ENCODE measurements around the gene PLCXD1.
"Not testable (repeated sequence)": the region's sequence is repeated elsewhere in the genome, so short reads cannot be mapped to it uniquely, and the experiment has no call there.

PLCXD1 gene

DNA sequence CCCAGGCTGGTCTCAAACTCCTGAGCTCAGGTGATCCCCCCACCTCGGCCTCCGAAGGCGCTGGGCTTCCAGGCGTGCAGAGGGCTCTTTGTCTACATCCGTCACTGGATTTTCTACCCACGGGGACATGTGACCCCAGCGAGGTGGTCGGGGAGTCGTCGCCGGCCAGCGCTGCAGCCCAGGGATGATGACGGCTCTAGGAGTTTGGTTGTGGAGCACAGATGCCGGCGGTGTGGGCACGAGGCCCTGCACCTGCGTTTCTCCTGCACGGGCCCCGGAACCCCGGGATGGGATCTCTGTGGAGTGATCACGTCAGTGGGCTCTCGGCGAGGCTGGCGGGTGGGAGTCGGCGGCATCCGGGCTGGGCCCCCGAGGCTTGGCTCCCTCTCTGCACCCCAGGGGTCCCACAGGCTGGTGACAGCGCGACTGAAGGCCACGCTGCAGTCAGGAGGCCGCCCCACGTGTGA, 46.5 kb downstream of the PLCXD1 start:
- no peak for TF ChIP-seq Cebpa-rat (IDR thresholded peaks at IDR 0.05)
- Histone ChIP-seq H3K27me3 (peaks cover 17% of the 10 kb centered on the region), H3K9ac (no peak overlapping the region), H3K9me3 (no peaks in the 10 kb centered on the region), H3K4me3 (no peak overlapping the region), H3K4me2 (no peak overlapping the region), H4K20me1 (peaks cover 3% of the 10 kb centered on the region; the same call in 1 of the 2 replicates), H3K36me3 (peaks cover 5% of the 10 kb centered on the region), H3K4me1 (peaks cover 32% of the 10 kb centered on the region), H3K27ac (no peak overlapping the region)

DNA sequence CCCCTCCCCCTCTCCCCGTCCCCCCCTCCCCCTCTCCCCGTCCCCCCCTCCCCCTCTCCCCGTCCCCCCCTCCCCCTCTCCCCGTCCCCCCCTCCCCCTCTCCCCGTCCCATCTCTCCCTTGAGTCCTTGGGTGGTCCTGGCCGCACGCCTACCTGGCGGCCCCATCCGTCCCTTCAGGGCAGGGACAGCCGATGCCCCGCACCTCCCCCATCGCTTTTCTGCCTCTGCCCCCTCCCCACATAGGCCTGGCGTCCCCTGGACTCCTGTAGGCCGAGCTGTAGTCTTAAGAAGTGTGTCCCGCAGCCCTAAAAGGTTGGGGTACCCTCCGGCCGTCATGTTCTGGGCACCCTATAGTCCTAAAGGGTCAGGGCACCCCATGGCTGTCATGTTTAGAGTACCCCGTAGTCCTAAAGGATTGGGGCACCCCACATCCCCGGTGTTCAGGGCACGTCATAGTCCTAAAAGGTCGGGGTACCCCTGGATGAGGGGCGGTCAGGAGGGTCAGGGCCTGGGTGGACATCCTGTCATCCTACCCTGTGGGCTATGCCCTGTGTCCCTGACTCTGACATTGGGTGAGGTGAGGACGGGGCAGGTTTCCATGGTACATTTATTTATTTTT, 48.2 kb downstream of the PLCXD1 start:
- Histone ChIP-seq H3K4me1 (peaks cover 17% of the 10 kb centered on the region), H3K9ac (no peak overlapping the region), H3K4me2 (no peak overlapping the region), H3K27me3 (peaks cover 17% of the 10 kb centered on the region), H4K20me1 (peaks cover 19% of the 10 kb centered on the region; the same call in 1 of the 2 replicates), H3K4me3 (no peak overlapping the region), H3K36me3 (peaks cover 22% of the 10 kb centered on the region), H3K27ac (no peak overlapping the region), H3K9me3 (no peaks in the 10 kb centered on the region)
- TF ChIP-seq Cebpa-rat (IDR thresholded peaks at IDR 0.05) = no peak

DNA sequence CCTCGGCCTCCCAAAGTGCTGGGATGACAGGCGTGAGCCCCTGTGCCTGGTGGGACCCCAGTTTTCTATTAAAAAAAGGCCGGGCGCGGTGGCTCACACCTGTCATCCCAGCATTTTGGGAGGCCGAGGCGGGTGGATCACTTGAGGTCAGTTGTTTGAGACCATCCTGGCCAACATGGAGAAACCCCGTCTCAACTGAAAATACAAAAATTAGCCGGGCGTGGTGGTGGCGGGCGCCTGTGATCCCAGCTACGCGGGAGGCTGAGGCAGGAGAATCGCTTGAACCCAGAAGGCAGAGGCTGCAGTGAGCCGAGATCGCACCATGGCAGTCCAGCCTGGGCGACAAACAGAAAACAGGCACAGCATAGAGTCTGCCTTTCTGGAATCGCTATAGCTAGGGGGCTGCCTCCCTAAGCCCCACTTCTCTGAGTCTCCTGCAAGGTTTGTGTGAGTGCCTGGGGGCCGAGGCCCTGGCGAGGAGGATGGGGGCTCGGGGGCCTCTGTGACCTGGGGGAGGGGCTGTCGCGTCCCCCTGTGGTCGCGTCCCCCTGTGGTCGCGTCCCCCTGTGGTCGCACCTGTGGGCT, 49.1 kb downstream of the PLCXD1 start:
- H3K36me3 ChIP-seq = peaks cover 30% of the 10 kb centered on the region
- H3K27me3 ChIP-seq = peaks cover 17% of the 10 kb centered on the region
- not testable (repeated sequence) for H3K4me1 ChIP-seq, H3K27ac ChIP-seq, H3K4me2 ChIP-seq, H3K9me3 ChIP-seq, H3K4me3 ChIP-seq, H3K9ac ChIP-seq
- H4K20me1 ChIP-seq = peaks cover 27% of the 10 kb centered on the region; the same call in 1 of the 2 replicates

DNA sequence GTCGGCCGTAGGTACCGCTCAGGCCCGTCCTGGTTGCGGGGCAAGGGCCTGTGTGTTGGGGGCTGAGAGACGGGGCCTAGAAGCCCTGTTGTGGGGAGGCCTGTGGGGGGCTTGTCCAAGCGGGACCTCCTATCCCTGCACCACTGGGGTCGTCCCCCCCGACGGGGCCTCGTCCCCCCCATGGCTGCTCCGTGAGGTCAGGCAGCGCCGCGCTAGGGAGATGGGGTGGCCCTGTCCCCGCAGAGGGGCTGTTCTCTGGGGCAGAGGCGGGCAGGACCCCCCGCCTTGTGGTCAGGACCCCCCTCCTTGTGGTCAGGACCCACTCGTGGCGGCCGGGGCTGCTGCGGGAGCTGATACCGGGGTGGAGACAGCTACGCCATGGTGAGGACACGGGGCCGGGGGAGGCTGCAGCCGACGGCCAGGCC, 49.6 kb downstream of the PLCXD1 start:
- peak overlapping the region; percentile 55 for H3K4me2 ChIP-seq
- peaks cover 32% of the 10 kb centered on the region; the same call in 1 of the 2 replicates for H4K20me1 ChIP-seq
- H3K9me3 ChIP-seq = no peaks in the 10 kb centered on the region
- no peak overlapping the region for H3K4me3 ChIP-seq
- H3K4me1 ChIP-seq = peaks cover 10% of the 10 kb centered on the region; the same call in 1 of the 2 replicates
- no peak for TF ChIP-seq Cebpa-rat (IDR thresholded peaks at IDR 0.05)
- no peak overlapping the region for H3K9ac ChIP-seq
- peaks cover 17% of the 10 kb centered on the region for H3K27me3 ChIP-seq
- H3K36me3 ChIP-seq = peaks cover 35% of the 10 kb centered on the region
- H3K27ac ChIP-seq = no peak overlapping the region

DNA sequence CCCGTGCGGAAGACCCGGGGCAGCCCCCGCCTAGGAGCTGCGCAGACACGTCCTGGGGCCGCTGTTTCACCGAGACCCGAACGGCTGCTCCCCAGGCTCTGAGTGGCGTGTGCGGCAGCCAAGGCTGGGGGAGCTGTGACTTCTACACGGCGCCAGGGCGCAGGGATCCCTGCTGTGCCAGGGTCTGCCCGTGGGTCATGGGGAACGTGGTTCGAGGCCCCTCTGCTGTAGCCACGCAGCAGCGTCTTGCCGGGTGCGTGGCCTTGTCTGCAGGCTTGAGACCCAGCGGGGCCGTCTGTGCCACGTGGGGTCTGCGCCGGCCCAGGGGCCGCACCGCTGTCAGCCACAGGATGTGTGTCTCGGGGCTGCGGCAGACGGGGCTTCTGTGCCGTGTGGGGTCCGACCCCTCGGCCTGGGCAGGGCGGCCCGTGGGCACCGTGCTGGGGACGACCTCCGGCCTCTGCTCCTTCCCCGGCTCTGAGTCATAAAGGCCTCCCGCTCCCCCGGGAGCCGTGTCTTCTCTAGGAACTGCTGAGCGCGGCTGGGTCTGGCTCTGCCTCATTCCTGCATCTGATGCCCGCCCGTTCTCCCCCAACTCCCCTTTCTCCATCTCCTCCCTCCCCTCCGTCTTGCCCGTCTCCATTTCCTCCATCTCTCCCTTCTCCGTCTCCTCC, 50.1 kb downstream of the PLCXD1 start:
- H3K9ac ChIP-seq = peak overlapping the region; percentile 41; the same call in 1 of the 2 replicates
- H3K27me3 ChIP-seq = peaks cover 17% of the 10 kb centered on the region
- no peaks in the 10 kb centered on the region for H3K9me3 ChIP-seq
- no peak for TF ChIP-seq Cebpa-rat (IDR thresholded peaks at IDR 0.05)
- peak overlapping the region; percentile 55 for H3K4me2 ChIP-seq
- 0 out of 2 replicates have a peak overlapping the region, but pooled peaks have one; percentile 31 for H3K4me3 ChIP-seq
- no peak overlapping the region for H3K27ac ChIP-seq
- peaks cover 38% of the 10 kb centered on the region; the same call in 1 of the 2 replicates for H4K20me1 ChIP-seq
- H3K36me3 ChIP-seq = peaks cover 41% of the 10 kb centered on the region
- peaks cover 10% of the 10 kb centered on the region; the same call in 1 of the 2 replicates for H3K4me1 ChIP-seq

DNA sequence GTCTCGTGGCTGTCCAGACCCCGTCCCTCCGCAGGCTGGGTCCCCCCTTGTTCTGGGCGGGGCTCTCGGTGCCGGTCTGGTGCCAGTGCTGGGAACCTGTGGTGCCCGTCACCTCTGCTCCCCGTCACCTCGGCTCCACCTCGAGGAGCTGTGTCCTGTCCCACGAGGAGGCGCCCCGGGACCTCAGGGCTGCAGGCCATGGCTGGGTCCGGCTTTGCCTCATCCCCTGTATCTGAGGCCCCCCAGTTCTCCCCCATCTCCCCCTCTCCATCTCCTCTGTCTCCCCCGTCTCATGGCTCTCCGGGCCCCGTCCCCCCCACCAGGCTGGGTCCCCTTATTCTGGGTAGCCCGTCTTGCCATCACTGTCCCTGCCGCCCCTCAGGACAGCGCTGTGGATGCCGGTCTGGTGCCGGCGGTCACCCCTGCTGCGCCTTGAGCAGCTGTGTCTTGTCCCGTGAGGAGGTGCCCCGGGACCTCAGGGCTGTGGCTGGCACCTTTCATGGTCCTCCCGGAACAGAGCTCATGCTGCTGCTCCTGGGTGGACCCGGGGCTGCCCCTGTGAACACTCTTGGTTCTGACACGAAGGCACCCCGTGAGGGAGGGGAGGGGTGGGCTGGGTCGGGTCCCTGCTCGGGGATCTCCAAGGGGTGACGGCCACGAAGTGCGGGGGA, 50.8 kb downstream of the PLCXD1 start:
- no peaks in the 10 kb centered on the region for H3K9me3 ChIP-seq
- peaks cover 47% of the 10 kb centered on the region for H3K36me3 ChIP-seq
- peaks cover 17% of the 10 kb centered on the region for H3K27me3 ChIP-seq
- H3K9ac ChIP-seq = no peak overlapping the region
- H3K4me2 ChIP-seq = peak overlapping the region; percentile 55
- 0 out of 2 replicates have a peak overlapping the region, but pooled peaks have one; percentile 31 for H3K4me3 ChIP-seq
- peaks cover 10% of the 10 kb centered on the region; the same call in 1 of the 2 replicates for H3K4me1 ChIP-seq
- TF ChIP-seq Cebpa-rat (IDR thresholded peaks at IDR 0.05) = no peak
- H4K20me1 ChIP-seq = peaks cover 44% of the 10 kb centered on the region; the same call in 1 of the 2 replicates
- H3K27ac ChIP-seq = no peak overlapping the region

DNA sequence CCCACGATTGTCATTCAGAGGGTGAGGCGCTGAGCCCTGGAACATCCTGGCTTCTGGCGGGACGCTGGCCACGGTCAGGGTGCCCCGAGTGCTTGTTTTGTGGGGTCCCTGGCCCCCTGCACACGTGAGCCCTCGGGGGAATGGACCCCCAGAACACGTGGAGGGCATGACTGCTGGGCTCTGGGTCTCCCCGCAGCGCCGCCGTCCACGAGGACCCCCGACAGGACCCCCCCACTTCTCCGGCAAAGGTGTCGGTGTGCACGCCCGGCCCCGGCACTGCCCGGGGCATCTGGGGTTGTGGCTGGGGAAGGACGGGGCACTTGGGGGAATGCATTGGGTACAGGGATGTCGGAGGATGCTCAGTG, 51.3 kb downstream of the PLCXD1 start:
- peaks cover 10% of the 10 kb centered on the region; the same call in 1 of the 2 replicates for H3K4me1 ChIP-seq
- H3K9ac ChIP-seq = no peak overlapping the region
- peaks cover 44% of the 10 kb centered on the region; the same call in 1 of the 2 replicates for H4K20me1 ChIP-seq
- no peak overlapping the region for H3K27ac ChIP-seq
- no peak overlapping the region for H3K4me2 ChIP-seq
- no peak overlapping the region for H3K4me3 ChIP-seq
- no peak for TF ChIP-seq Cebpa-rat (IDR thresholded peaks at IDR 0.05)
- H3K36me3 ChIP-seq = peaks cover 52% of the 10 kb centered on the region
- peaks cover 17% of the 10 kb centered on the region for H3K27me3 ChIP-seq
- H3K9me3 ChIP-seq = no peaks in the 10 kb centered on the region; the same call in 1 of the 2 replicates

DNA sequence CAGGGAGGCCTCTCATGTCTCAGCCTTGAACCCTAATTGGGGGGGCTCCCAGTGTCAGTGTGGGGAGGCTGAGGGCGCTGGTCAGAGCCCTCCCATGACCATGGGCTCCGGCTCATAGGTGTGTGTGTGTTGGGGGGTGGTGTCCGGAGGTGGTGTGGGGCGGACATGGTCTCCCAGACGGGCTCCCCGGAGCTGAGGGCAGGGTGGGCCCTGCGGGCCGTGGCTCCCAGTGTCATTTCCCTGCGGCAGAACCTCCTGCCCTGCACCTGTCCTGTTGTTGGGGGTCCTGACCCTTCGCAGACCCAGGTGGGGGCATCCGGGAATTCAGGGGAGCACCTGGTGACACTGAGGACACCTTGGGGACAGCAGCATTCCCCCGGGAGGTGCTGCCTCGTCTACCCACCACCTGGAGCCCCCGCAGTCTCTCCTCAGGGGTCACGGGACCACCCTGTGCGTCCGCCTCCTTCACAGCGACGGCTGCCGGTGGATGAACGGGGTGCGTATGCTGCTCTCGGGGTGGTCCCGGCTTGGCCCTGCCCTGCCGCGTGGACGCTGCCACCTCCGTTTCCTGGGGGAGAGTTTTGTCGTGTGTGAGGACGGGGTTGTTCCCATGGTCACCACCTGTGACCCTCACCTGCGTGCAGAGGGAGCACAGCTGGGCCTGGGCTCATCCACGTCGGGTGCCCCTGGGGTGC, 51.9 kb downstream of the PLCXD1 start:
- H3K27me3 ChIP-seq = peaks cover 17% of the 10 kb centered on the region
- H3K27ac ChIP-seq = no peak overlapping the region
- TF ChIP-seq Cebpa-rat (IDR thresholded peaks at IDR 0.05) = no peak
- H3K9ac ChIP-seq = no peak overlapping the region
- H3K4me3 ChIP-seq = no peak overlapping the region
- H4K20me1 ChIP-seq = peaks cover 44% of the 10 kb centered on the region; the same call in 1 of the 2 replicates
- H3K9me3 ChIP-seq = no peaks in the 10 kb centered on the region; the same call in 1 of the 2 replicates
- H3K4me1 ChIP-seq = peaks cover 10% of the 10 kb centered on the region; the same call in 1 of the 2 replicates
- peaks cover 58% of the 10 kb centered on the region for H3K36me3 ChIP-seq
- H3K4me2 ChIP-seq = no peak overlapping the region
